Spleen (tissue), 7 donors: ENCODE data around the gene MRPS5.

Source experiments
- CTCF ChIP-seq, 11 experiments: fragments of 200-600 bp in 7 of 11; fragments of 450-650 bp in 4 of 11; sonication (generic) in 4 of 11; IDR thresholded peaks in 8 of 11; conservative IDR thresholded peaks in 3 of 11; 1 replicate in 7 of 11; 2 replicates in 4 of 11; pipeline versions ENCODE4 v1.4.0 to v1.8.0; 2016 to 2021; ENCODE audit warnings: antibody characterized with exemption in 11 of 11, inconsistent platforms in 4 of 11, mild to moderate bottlenecking in 1 of 11
- POLR2A ChIP-seq, 3 donors: fragments of 450-650 bp; IDR thresholded peaks; one replicate each; pipeline ENCODE4 v1.5.1; 2017; ENCODE audit warnings: antibody characterized with exemption in 3 of 3, mild to moderate bottlenecking in 1 of 3
- POLR2AphosphoS5 ChIP-seq, 3 donors: sonication (generic); formaldehyde crosslinking; IDR thresholded peaks; one replicate each; pipeline ENCODE4 v1.5.1; 2017; ENCODE audit warnings: antibody characterized with exemption in 3 of 3
- donor health status: DM: no; HTN: no; CAD: no; lungs with moderate emphysema.
- donor health status: DM: no; HTN: no; CAD: no.
- donor health status: DM: no; HTN: no; CAD: no.

GRCh38 chr2:95143838-95144237 is 22.2 kb upstream of the MRPS5 start:
- no peak for TF ChIP-seq CTCF (IDR thresholded peaks at IDR 0.05 in 8 of 11, conservative IDR thresholded peaks at IDR 0.05 in 3 of 11)
- TF ChIP-seq POLR2A (IDR thresholded peaks at IDR 0.05): no peak
- TF ChIP-seq POLR2AphosphoS5 (IDR thresholded peaks at IDR 0.05): no peak
